Adrenal gland (tissue), 5 donors: ENCODE measurements around the gene IGFBP4.

ENCODE experiments used
- CTCF ChIP-seq, 6 experiments: fragments of 450-650 bp in 4 of 6; fragments of 200-600 bp in 2 of 6; sonication (generic) in 1 of 6; IDR thresholded peaks; 1 replicate in 5 of 6; 2 replicates in 1 of 6; pipeline versions ENCODE4 v1.5.1 to v1.8.0; 2016 to 2021; ENCODE audit warnings: antibody characterized with exemption in 6 of 6, mild to moderate bottlenecking in 2 of 6, moderate library complexity in 1 of 6
- POLR2A ChIP-seq, 2 donors: fragments of 450-650 bp; IDR thresholded peaks; one replicate each; pipeline ENCODE4 v1.6.1; 2017; ENCODE audit warnings: antibody characterized with exemption in 2 of 2, mild to moderate bottlenecking in 2 of 2, moderate library complexity in 1 of 2
- donor health status: DM: no; HTN: no; CAD: no.

GRCh38 chr17:40417258-40417608 lies 26.0 kb upstream of the IGFBP4 start:
- no peak for TF ChIP-seq CTCF (IDR thresholded peaks at IDR 0.05)
- no peak for TF ChIP-seq POLR2A (IDR thresholded peaks at IDR 0.05)
